Posterior cingulate gyrus (tissue), 11 donors: ENCODE data around the gene KCNT2.

Experiments used
- DNase-seq, 10 donors: peaks; one replicate each; pipeline versions ENCODE4 v3.0.0 to v3.0.0-alpha.2; 2020 to 2021; ENCODE audit warnings: mixed read lengths in 3 of 10
- intact Hi-C: fragments of 100-400 bp; cut with DNase I; formaldehyde crosslinking; loops from one replicate; pipeline ENCODE4 v1.15.1; 2023

KCNT2 gene

GRCh38 chr1:196593955-196594354, 14.3 kb downstream of the KCNT2 start:
- DNase-seq: no peak
- intact Hi-C loops: no loop called here

- intact Hi-C loops: no loop called here
- DNase-seq: no peak
These were observed 17.3 kb downstream of the KCNT2 start for GRCh38 chr1:196590959-196591358.

GRCh38 chr1:196590012-196590708, 18.1 kb downstream of the KCNT2 start:
- intact Hi-C loops: no loop called here
- no peak for DNase-seq

GRCh38 chr1:196584696-196585095, 23.5 kb downstream of the KCNT2 start:
- no peak for DNase-seq
- intact Hi-C loops: no loop called here

GRCh38 chr1:196577386-196577785, 30.9 kb downstream of the KCNT2 start:
- no peak for DNase-seq
- intact Hi-C loops: no loop called here

GRCh38 chr1:196573226-196573625, 35.0 kb downstream of the KCNT2 start:
- intact Hi-C loops: no loop called here
- no peak for DNase-seq

GRCh38 chr1:196567238-196567637, 41.0 kb downstream of the KCNT2 start:
- no peak for DNase-seq
- intact Hi-C loops: no loop called here

- intact Hi-C loops: no loop called here
- DNase-seq: no peak
These were observed 44.5 kb downstream of the KCNT2 start for GRCh38 chr1:196563768-196564167.

GRCh38 chr1:196559314-196559713, 48.9 kb downstream of the KCNT2 start:
- intact Hi-C loops: no loop called here
- no peak for DNase-seq

- DNase-seq: no peak
- intact Hi-C loops: no loop called here
These were observed 49.8 kb downstream of the KCNT2 start for GRCh38 chr1:196558411-196558810.

- intact Hi-C loops: no loop called here
- no peak for DNase-seq
These were observed 50.4 kb downstream of the KCNT2 start for GRCh38 chr1:196557797-196558196.

GRCh38 chr1:196550731-196551130, 57.5 kb downstream of the KCNT2 start:
- DNase-seq: no peak
- intact Hi-C loops: no loop called here

GRCh38 chr1:196546272-196547111, 61.7 kb downstream of the KCNT2 start:
- intact Hi-C loops: no loop called here
- DNase-seq: no peak

- intact Hi-C loops: no loop called here
- no peak for DNase-seq
These were observed 63.0 kb downstream of the KCNT2 start for GRCh38 chr1:196545222-196545621.

- DNase-seq: no peak
- intact Hi-C loops: no loop called here
These were observed 63.6 kb downstream of the KCNT2 start for GRCh38 chr1:196544617-196545016.

GRCh38 chr1:196543833-196544232, 64.4 kb downstream of the KCNT2 start:
- DNase-seq: no peak
- intact Hi-C loops: no loop called here

GRCh38 chr1:196538473-196538872, 69.8 kb downstream of the KCNT2 start:
- peak in 1 of 10 donors; percentile 56 for DNase-seq
- intact Hi-C loops: no loop called here

GRCh38 chr1:196535727-196536126, 72.5 kb downstream of the KCNT2 start:
- intact Hi-C loops: no loop called here
- no peak for DNase-seq

- no peak for DNase-seq
- intact Hi-C loops: no loop called here
These were observed 76.3 kb downstream of the KCNT2 start for GRCh38 chr1:196531737-196532524.

GRCh38 chr1:196527919-196528318, 80.3 kb downstream of the KCNT2 start:
- no peak for DNase-seq

More at GRCh38 chr1:196527919-196528318, 80.3 kb downstream of the KCNT2 start:
- intact Hi-C loops: no loop called here
